Measurements from ENCODE around the gene CFDP1.
A peak's percentile ranks its signal among the peaks of the same experiment; 100 is the strongest.

CFDP1 gene

GRCh38 chr16:75406943-75407342, 26.4 kb downstream of the CFDP1 start:
- no peak for DNase-seq (ENCODE audit: low read depth)

DNA sequence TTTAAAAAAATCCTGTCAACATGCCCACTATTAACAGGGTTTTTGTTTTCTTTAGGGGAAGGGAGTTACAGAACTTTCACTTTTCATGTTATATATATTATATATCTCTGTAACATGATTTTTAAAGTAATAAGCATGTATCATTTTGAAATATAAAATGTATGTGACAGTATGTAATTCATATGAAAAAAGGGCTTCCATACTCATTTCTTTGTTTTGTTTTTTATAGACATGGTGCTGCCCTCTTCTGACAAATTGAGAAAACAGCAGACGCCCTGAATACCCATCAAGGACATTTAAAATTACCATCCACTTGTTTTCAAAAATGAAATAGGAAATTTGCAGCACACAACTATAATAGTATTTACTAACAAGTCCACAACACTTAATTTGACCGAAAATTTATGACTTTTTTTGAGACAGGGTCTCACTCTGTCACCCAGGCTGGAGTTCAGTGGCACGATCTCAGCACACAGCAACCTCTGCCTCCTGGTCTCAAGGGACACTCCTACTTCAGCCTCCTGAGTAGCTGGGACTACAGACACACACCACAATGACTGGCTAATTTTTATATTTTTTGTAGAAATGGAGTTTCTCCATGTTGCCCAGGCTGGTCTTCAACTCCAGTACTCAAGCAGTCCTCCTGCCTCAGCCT, 30.4 kb downstream of the CFDP1 start:
- no peak for DNase-seq (ENCODE audit: low read depth)

GRCh38 chr16:75402159-75402820, 31.0 kb downstream of the CFDP1 start:
- DNase-seq (ENCODE audit: low read depth), result no peak

DNA sequence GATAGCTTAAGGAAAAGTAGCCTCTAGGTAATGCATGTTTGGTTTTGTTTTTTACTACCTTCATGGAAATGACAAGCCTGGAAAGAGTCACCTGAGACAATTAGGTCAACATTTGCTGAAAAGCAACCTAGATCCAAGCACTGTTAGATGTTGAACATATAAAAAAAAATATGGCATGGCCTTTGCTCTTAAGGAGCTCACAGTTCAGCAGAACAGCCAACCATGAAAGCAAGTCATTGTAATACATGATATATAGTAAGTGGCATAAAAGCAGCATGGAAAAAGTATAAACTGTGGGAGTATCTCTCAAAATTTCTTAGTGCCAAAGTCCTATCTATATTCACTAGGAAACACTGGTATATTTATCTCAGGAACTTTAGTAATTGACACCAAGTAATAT, 31.6 kb downstream of the CFDP1 start:
- DNase-seq (ENCODE audit: low read depth), result no peak

GRCh38 chr16:75398333-75398732, 35.0 kb downstream of the CFDP1 start:
- no peak for DNase-seq (ENCODE audit: low read depth)

DNA sequence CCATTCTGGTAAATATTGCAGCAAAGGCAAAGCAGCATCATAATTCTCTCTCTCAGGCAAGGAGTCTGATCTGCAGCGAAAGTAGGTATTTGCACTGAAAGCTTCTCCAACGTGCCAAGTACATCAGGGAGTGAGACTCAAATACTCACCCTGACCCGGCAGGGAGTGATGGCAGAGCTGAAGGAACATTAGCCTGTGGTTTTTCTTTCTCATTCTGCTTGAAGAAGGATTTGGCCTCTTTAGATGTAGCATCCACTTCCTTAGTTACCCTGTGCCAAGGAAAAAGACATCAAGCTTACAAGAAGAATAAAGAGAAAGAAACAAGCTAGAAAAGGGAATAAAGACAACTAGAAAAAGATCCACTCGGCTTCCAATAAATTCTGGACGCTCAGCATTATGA, 38.4 kb downstream of the CFDP1 start:
- no peak for DNase-seq (ENCODE audit: low read depth)

DNA sequence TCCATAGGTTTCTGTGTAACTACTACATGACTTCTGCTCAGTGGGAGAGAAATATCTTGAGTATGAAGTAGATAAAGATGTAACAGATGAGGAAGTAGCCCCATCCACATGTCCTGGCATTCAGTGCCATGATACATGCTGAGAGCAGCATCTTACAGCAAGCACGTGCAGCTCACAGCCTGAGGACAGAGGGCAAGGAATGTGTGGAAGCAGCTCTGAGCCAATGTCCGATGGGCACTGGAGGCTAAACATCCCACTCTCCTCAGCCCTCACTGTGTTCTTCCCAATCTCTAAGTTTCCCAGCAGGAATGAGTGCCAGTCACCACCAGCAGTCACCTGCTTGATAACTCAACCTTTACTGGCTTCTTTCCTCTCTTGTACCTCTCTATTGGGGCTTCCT, 40.4 kb downstream of the CFDP1 start:
- DNase-seq (ENCODE audit: low read depth), result no peak

- DNase-seq (ENCODE audit: low read depth), result no peak
Observed at GRCh38 chr16:75390926-75391653, 42.2 kb downstream of the CFDP1 start.

- no peak for DNase-seq (ENCODE audit: low read depth)
Observed at GRCh38 chr16:75389096-75389690, 44.1 kb downstream of the CFDP1 start.

DNA sequence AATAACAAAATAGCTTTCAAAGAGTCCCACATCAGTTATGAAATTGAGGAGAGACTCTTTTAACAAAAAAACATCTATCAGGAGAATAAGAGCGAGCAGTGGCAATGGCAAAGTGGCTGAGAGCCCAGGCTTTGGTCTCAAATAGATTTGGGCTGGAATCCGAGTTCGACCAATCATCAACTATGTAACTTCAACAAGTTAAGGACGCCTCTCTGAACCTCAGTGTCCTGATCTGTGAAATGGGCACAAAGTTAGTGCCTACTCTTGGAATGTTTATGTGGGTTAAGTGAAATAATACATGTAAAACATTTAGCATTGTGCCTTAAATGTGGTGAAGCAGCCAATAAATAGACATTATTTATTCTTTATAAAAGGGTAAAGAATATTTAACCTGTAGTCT, 45.4 kb downstream of the CFDP1 start:
- no peak for DNase-seq (ENCODE audit: low read depth)

DNA sequence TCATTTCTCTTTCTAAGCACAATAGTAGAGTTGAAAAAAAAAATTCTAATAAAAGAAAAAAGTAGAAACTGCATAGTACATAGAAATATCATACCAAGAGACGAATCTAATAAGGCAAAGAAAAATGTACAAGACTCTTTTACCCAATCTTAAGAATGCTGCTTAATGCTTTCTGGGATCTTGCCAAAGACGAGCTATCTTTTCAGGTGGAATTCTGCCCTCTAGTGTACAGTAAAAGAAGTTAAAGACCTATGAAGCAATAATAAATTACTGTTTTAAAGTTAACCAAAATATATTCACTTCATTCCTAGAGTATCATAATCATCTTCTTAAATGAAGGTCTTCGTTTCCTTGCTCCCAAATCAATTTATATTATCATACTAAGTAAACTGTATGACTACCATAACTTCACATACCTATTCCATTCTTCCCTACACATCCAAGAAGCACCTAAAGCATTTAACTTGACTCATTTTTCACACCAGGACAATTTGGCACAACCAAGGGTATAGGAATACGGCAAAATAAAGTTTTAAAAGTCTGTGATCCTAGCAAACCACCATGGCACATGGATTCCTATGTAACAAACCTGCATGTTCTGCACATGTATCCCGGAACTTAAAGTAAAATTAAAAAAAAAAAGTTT, 47.7 kb downstream of the CFDP1 start:
- DNase-seq (ENCODE audit: low read depth), result peak; percentile 31

DNA sequence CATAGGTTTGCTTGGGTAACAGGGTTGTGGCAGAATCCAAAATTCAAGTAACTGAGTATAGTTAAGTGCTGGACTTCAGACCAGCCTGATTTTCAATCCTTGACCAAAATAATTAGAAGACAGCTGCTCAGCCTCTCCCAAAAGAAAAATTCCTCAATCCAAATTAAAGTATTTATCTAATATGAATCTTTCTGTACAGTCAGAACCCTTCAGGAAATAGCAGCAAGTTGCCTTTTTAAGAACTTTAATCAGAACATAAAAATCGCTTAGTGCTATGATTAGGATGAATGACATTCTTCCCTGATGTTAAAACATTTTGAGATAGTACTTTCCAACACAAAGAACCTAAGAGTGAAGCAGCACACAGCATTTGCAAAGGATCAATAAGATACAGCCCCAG, 50.2 kb downstream of the CFDP1 start:
- no peak for DNase-seq (ENCODE audit: low read depth)

DNA sequence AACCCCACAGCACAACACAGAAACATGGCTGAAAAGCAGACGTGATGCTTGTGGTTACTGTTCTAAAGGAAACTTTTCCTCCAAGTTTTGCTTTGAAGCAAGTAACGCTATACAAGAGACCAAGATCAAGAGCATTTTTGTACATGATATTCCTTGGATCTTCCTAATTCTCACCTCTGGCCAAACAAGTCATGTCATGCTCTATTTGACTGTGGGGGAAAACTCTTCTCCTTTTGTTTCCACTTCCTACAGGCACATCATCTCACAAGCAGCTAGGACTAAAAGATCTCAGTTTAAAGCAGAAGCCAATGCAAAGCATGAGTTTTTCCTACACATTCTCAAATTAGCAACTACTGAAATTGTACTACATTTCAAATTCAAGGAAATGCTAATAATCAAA, 50.7 kb downstream of the CFDP1 start:
- DNase-seq (ENCODE audit: low read depth), result no peak

- DNase-seq (ENCODE audit: low read depth), result no peak
Observed at GRCh38 chr16:75380870-75381269, 52.4 kb downstream of the CFDP1 start.

DNA sequence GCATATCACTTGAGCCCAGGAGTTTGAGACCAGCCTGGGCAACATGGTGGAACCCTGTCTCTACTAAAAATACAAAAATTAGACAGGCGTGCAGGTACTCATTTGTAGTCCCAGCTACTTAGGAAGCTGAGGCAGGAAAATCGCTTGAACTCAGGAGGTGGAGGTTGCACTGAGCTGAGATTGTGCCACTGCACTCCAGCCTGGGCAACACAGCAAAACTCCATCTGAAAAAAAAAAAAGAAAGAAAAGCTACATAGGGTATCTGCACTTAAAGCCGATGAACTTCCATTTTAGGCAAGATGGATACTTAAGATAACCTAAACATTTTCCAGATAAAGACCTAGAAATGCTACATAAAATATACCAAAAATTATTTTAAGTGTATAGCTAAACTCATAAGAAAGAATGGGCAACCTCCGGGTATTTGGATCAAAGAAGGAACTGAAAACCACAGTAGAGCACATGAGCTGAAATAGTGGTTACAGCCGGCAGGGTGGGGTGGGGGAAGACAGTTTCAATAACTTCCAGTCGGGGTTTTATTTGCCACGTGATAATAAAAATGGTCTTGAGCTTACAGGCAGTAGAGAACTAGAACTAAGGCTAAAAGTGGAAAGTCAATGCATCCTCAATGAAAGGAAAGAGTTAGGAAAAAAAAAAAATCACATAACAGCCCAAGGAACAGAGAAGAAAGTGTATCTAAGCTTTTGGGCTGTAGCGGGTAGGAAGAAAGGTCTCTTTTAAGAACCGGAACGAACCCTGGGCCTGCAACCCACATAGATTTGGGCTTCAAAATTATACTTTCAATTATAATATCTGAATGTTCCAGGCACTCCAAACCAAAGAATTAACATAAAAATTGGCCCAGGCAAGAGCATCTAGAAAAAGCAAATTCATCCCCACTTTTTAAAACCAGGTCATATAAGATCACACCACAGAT, 53.1 kb downstream of the CFDP1 start:
- DNase-seq (ENCODE audit: low read depth), result peak; percentile 5

DNA sequence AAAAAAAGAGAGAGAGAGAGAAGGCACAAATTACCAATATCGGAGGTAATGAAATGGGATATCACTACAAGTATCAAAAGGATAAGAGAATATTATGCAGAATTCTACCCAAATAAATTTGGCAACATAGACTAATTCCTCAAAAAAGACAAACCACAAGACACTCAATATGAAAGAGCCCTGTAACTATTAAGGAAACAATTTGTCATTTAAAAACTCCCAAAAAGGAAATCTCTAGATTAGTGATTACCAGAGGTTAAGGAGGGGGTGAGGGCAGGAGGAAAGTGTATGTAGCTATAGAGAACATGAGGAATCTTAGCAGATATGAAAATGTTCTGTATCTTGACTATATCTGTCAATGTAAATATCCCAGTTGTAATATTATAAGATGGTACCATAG, 54.0 kb downstream of the CFDP1 start:
- no peak for DNase-seq (ENCODE audit: low read depth)

- no peak for DNase-seq (ENCODE audit: low read depth)
Observed at GRCh38 chr16:75378616-75379015, 54.7 kb downstream of the CFDP1 start.

- DNase-seq (ENCODE audit: low read depth), result no peak
Observed at GRCh38 chr16:75377729-75378386, 55.4 kb downstream of the CFDP1 start.

- no peak for DNase-seq (ENCODE audit: low read depth)
Observed at GRCh38 chr16:75376475-75377161, 56.7 kb downstream of the CFDP1 start.

DNA sequence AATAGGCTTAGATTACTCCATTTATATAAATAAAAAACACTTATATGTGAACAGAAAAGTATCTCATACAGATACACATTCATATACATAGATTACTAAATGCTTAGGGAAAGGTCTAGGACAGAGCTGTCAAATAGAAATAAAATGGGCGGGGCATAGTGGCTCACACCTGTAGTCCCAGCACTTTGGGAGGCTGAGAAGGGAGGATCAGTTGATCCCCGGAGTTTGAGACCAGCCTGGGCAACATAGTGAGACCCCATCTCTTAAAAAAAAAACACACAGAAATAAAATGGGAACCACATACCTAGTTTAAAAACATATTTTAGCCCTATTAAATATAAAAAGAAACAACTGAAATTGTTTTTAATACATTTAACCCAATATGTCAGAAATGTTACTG, 58.9 kb downstream of the CFDP1 start:
- DNase-seq (ENCODE audit: low read depth), result no peak

Data from CMK (cell line).